Suprapubic skin (tissue), 3 donors: Measurements from ENCODE around the gene CCAR1.

Source experiments
- EP300 ChIP-seq: sonication (generic); formaldehyde crosslinking; IDR thresholded peaks from one replicate; pipeline ENCODE4 v1.6.1; 2017; ENCODE audit warnings: antibody characterized with exemption
- POLR2A ChIP-seq, 2 donors: fragments of 450-650 bp; IDR thresholded peaks; one replicate each; pipeline ENCODE4 v1.6.1; 2017; ENCODE audit warnings: antibody characterized with exemption in 2 of 2, mild to moderate bottlenecking in 2 of 2, moderate library complexity in 2 of 2
- TF ChIP-seq, protein P1 (sequence below), 2 donors: fragments of 200-600 bp in 1 of 2; fragments of 450-650 bp in 1 of 2; sonication (generic) in 1 of 2; IDR thresholded peaks; one replicate each; pipeline ENCODE4 v1.5.1; 2016 to 2019; ENCODE audit warnings: antibody characterized with exemption in 2 of 2, mild to moderate bottlenecking in 1 of 2, moderate library complexity in 1 of 2

DNA sequence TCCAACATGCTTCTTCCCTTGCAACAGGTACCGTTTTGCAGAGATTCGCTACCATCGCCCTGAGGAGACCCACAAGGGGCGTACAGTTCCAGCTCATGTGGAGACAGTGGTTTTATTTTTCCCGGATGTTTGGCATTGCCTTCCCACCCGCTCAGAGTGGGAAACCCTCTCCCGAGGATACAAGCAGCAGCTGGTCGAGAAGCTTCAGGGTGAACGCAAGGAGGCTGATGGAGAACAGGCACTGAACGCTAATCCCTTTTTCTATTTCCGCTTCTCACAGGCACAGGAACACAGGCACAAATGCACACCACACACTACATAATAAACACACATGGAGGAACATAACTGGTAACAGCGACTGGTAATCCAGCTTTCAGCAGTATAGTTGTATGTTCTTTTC lies 35.2 kb downstream of the CCAR1 start:
- TF ChIP-seq, protein P1, sequence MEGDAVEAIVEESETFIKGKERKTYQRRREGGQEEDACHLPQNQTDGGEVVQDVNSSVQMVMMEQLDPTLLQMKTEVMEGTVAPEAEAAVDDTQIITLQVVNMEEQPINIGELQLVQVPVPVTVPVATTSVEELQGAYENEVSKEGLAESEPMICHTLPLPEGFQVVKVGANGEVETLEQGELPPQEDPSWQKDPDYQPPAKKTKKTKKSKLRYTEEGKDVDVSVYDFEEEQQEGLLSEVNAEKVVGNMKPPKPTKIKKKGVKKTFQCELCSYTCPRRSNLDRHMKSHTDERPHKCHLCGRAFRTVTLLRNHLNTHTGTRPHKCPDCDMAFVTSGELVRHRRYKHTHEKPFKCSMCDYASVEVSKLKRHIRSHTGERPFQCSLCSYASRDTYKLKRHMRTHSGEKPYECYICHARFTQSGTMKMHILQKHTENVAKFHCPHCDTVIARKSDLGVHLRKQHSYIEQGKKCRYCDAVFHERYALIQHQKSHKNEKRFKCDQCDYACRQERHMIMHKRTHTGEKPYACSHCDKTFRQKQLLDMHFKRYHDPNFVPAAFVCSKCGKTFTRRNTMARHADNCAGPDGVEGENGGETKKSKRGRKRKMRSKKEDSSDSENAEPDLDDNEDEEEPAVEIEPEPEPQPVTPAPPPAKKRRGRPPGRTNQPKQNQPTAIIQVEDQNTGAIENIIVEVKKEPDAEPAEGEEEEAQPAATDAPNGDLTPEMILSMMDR (IDR thresholded peaks at IDR 0.05): no peak
- TF ChIP-seq POLR2A (IDR thresholded peaks at IDR 0.05) (no peak), EP300 (no peak)
